CD4-positive, CD25-positive, alpha-beta regulatory T cell (primary cell): ENCODE results near the gene KAZN. TPM values are rescaled to one million over a fixed set of nuclear protein-coding genes. Genes with fewer than 3 reads are reported as not detected.

Experiments
- ATAC-seq, 2 donors: fragments of 150-1000 bp; cut with Tn5 transposase; one replicate each; pipeline ENCODE4 v1.10.0; 2021; ENCODE audit warnings: low read depth in 2 of 2, moderate number of reproducible peaks in 2 of 2, moderate library complexity in 1 of 2
- DNase-seq, 3 donors: peaks; one replicate each; pipeline versions ENCODE4 v3.0.0 to v3.0.0-alpha.2; 2012 to 2022; ENCODE audit warnings: mixed read lengths in 1 of 3
- H3K27ac ChIP-seq: one replicate; pipeline ENCODE4 v1.7.0; 2013; ENCODE audit warnings: mild to moderate bottlenecking, low read length; ENCODE audit not compliant: insufficient read depth, poor library complexity, severe bottlenecking
- H3K27me3 ChIP-seq: one replicate; pipeline ENCODE4 v1.7.0; 2013; ENCODE audit warnings: low read length; ENCODE audit not compliant: control insufficient read depth, insufficient read depth
- H3K36me3 ChIP-seq: one replicate; pipeline ENCODE4 v1.7.0; 2013; ENCODE audit warnings: mild to moderate bottlenecking, low read length, moderate library complexity; ENCODE audit not compliant: control insufficient read depth, insufficient read depth
- H3K4me1 ChIP-seq: 2 replicates; pipeline ENCODE4 v1.7.0; 2013; ENCODE audit warnings: mild to moderate bottlenecking, low read length; ENCODE audit not compliant: insufficient read depth, control insufficient read depth, poor library complexity, severe bottlenecking
- H3K4me3 ChIP-seq: one replicate; pipeline ENCODE4 v1.7.0; 2013; ENCODE audit warnings: low read depth, mild to moderate bottlenecking, low read length, moderate library complexity
- H3K9me3 ChIP-seq, 2 experiments: 1 replicate in 1 of 2; 2 replicates in 1 of 2; pipeline ENCODE4 v1.7.0; 2013; ENCODE audit warnings: low read length in 2 of 2, mild to moderate bottlenecking in 1 of 2, moderate library complexity in 1 of 2; ENCODE audit not compliant: control insufficient read depth in 2 of 2
- H3K27ac Mint-ChIP-seq, 3 donors: one replicate each; pipeline ENCODE4 v1.8.0; 2020 to 2022; ENCODE audit warnings: mild to moderate bottlenecking in 3 of 3, mixed read lengths in 3 of 3, moderate library complexity in 2 of 3
- H3K27me3 Mint-ChIP-seq: one replicate; pipeline ENCODE4 v1.8.0; 2022; ENCODE audit warnings: mild to moderate bottlenecking, mixed read lengths
- H3K36me3 Mint-ChIP-seq: one replicate; pipeline ENCODE4 v1.8.0; 2020; ENCODE audit warnings: mixed read lengths
- H3K4me1 Mint-ChIP-seq, 4 donors: one replicate each; pipeline ENCODE4 v1.8.0; 2020 to 2022; ENCODE audit warnings: mixed read lengths in 4 of 4, mild to moderate bottlenecking in 1 of 4
- H3K4me3 Mint-ChIP-seq, 4 donors: one replicate each; pipeline ENCODE4 v1.8.0; 2020 to 2022; ENCODE audit warnings: mild to moderate bottlenecking in 4 of 4, mixed read lengths in 4 of 4, moderate library complexity in 3 of 4
- H3K9me3 Mint-ChIP-seq, 7 donors: one replicate each; pipeline ENCODE4 v1.8.0; 2020 to 2022; ENCODE audit warnings: mixed read lengths in 7 of 7, mild to moderate bottlenecking in 3 of 7, moderate library complexity in 2 of 7
- polyA plus RNA-seq, 4 donors: library from polyadenylated mRNA; unstranded; fragments of 300-500 nt; fragmentation: Illumina TruSeq; gene quantifications; one replicate each; pipeline ENCODE4 v1.2.3, GENCODE V29; 2021
- total RNA-seq: library from RNA; stranded (reverse); gene quantifications from one replicate; pipeline ENCODE4 v1.2.3, GENCODE V29; 2022

The KAZN gene
- total and polyA plus RNA-seq, 5 donors from 2014 or later, result not detected

DNA sequence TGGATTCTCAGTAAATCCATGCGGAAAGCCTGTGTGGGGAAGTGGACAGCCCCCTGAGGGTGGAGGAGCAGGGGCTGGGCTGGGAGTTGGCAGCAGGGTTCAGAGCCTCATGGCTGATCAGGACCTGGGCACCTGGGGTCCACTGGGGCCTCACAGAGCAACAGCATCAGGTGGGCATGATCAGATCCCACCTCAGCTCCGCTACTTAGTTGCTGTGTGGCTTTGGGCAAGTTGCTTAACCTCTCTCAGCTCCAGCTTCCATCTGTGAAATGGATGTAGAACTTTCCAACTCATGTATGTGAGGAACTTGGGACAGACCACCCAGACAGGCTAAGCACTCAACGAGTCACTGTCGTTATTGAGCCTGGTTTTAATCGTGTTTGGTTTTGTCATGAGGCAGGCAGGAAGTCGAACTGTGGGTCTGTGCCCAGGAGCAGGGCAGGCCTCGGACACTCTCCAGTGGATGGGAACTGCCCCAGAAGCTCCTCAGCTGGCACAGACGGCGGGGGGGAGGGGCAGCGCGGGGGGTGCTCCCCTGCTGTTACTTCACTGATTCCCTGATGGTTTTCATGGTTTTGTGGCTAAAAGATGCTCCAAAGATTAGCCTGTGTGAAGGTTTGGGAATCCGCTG lies 399.3 kb downstream of the KAZN start:
- DNase-seq (no peak), ATAC-seq (no peak)
- H3K4me1 ChIP-seq, result no peaks in the 10 kb centered on the region
- H3K36me3 Mint-ChIP-seq, result no peaks in the 10 kb centered on the region
- H3K9me3 ChIP-seq, result no peaks in the 10 kb centered on the region
- H3K27ac Mint-ChIP-seq, result no peak overlapping the region
- H3K27me3 Mint-ChIP-seq, result no peaks in the 10 kb centered on the region
- no peaks in the 10 kb centered on the region for H3K9me3 Mint-ChIP-seq
- H3K27me3 ChIP-seq, result no peaks in the 10 kb centered on the region
- H3K27ac ChIP-seq, result no peak overlapping the region
- H3K4me3 Mint-ChIP-seq, result peak overlapping the region in 1 of 4 donors; percentile 38
- H3K36me3 ChIP-seq, result no peaks in the 10 kb centered on the region
- H3K4me1 Mint-ChIP-seq, result no peaks in the 10 kb centered on the region
- no peak overlapping the region for H3K4me3 ChIP-seq

DNA sequence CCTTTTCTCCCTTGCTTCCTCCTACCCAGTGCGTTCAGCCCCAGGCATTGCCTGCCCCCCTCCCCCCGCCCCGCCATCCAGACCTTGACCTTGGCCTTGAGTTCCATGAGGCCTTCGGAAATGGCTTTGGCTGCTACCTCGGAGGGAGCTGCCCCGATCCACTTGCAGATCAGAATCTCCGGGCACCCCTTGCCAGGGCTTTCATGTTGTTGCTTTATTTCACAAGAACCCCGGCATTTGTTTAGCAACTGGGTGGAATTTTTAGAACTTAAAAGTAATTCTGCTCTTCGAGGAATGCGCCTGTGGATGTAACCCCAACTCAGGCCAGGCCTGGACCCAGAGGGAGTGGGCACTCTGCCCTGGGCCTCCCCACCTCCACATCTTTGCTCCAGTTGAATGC lies 401.0 kb downstream of the KAZN start:
- Mint-ChIP-seq H3K9me3 (no peaks in the 10 kb centered on the region), H3K4me1 (no peaks in the 10 kb centered on the region), H3K36me3 (no peaks in the 10 kb centered on the region), H3K27me3 (no peaks in the 10 kb centered on the region), H3K4me3 (no peak overlapping the region), H3K27ac (no peak overlapping the region)
- no peak for DNase-seq
- Histone ChIP-seq H3K4me1 (no peaks in the 10 kb centered on the region), H3K27me3 (no peaks in the 10 kb centered on the region), H3K36me3 (no peaks in the 10 kb centered on the region), H3K9me3 (no peaks in the 10 kb centered on the region), H3K27ac (no peak overlapping the region), H3K4me3 (no peak overlapping the region)
- ATAC-seq, result no peak

DNA sequence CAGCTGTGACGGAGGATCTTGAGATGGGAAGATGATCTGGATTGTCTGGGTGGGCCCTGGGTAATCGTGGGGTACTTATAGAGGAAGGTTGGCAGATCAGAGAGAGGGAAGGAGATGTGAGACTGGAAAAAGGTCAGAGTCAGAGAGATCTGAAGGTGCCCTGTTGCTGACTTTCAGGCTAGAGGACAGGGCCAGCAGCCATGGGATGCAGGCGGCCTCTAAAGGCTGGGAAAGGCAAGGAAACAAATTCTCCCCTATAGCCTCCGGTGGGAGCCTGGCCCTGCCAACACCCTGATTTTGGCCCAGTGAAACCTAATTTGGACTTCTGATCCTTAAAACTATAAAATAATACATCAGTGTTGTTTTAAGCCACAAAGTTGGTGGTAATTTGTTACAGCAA lies 401.5 kb downstream of the KAZN start:
- H3K27ac Mint-ChIP-seq, result no peak overlapping the region
- no peaks in the 10 kb centered on the region for H3K27me3 Mint-ChIP-seq
- Histone ChIP-seq H3K36me3 (no peaks in the 10 kb centered on the region), H3K4me3 (no peak overlapping the region), H3K27ac (no peak overlapping the region), H3K4me1 (no peaks in the 10 kb centered on the region), H3K27me3 (no peaks in the 10 kb centered on the region), H3K9me3 (no peaks in the 10 kb centered on the region)
- DNase-seq (no peak), ATAC-seq (no peak)
- H3K4me1 Mint-ChIP-seq, result no peaks in the 10 kb centered on the region
- H3K4me3 Mint-ChIP-seq, result no peak overlapping the region
- no peaks in the 10 kb centered on the region for H3K36me3 Mint-ChIP-seq
- no peaks in the 10 kb centered on the region for H3K9me3 Mint-ChIP-seq

DNA sequence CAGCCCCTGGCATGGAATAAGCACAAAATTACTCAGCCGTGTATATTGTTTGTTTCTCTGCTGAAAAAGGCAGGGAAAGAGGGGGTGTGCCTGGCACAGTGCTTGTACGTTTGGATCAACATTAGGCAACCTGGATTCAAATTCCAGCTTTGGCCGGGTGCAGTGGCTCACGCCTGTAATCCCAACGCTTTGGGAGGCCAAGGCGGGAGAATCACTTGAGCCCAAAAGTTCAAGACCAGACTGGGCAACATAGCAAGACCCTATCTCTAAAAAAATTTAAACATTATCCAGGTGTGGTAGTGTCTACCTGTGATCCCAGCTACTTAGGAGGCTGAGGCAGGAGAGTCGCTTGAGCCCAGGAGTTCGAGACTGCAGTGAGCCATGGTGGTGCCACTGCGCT lies 402.2 kb downstream of the KAZN start:
- H3K36me3 Mint-ChIP-seq, result no peaks in the 10 kb centered on the region

DNA sequence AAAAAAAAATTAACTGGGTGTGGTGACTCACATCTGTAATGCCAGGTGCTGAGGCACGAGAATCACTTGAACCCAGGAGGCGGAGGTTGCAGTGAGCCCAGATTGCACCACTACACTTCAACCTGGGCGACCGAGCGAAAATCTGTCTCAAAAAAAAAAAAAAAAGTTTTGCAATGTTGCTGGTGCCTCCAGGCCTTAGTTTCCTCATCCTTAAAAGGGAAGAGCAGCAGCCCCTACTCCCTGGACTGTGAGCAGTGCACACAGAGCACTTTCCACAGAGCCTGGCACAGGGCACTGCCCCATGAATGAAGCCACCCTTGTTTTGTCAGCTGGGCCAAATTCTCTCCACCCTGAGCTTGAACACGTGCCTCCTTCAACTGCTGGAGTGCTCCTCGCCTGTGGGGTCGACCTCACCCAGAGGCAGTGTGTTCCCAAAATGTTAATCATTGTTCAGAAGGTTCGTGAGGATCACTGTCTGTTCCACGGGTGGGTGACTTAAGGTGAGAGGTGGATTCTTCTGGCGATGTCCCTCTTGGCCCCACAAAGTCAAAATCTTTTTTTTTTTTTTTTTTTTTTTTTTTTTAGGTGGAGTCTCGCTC lies 402.9 kb downstream of the KAZN start:
- Histone ChIP-seq H3K4me3 (no peak overlapping the region), H3K4me1 (no peaks in the 10 kb centered on the region), H3K27ac (no peak overlapping the region), H3K9me3 (no peaks in the 10 kb centered on the region), H3K27me3 (no peaks in the 10 kb centered on the region), H3K36me3 (no peaks in the 10 kb centered on the region)
- H3K9me3 Mint-ChIP-seq, result no peaks in the 10 kb centered on the region
- no peaks in the 10 kb centered on the region for H3K36me3 Mint-ChIP-seq
- ATAC-seq, result no peak
- no peak overlapping the region for H3K27ac Mint-ChIP-seq
- DNase-seq, result no peak
- H3K4me3 Mint-ChIP-seq, result no peak overlapping the region
- peaks cover 2% of the 10 kb centered on the region for H3K27me3 Mint-ChIP-seq
- H3K4me1 Mint-ChIP-seq, result no peaks in the 10 kb centered on the region

More for the DNA sequence above, 402.2 kb downstream of the KAZN start:
- no peaks in the 10 kb centered on the region for H3K27me3 Mint-ChIP-seq
- no peak overlapping the region for H3K27ac Mint-ChIP-seq
- ATAC-seq (no peak), DNase-seq (no peak)
- H3K27ac ChIP-seq, result no peak overlapping the region
- no peak overlapping the region for H3K4me3 Mint-ChIP-seq
- H3K27me3 ChIP-seq, result no peaks in the 10 kb centered on the region
- H3K4me1 Mint-ChIP-seq, result no peaks in the 10 kb centered on the region
- H3K9me3 Mint-ChIP-seq, result no peaks in the 10 kb centered on the region
- no peaks in the 10 kb centered on the region for H3K9me3 ChIP-seq
- H3K4me3 ChIP-seq, result no peak overlapping the region
- H3K4me1 ChIP-seq, result no peaks in the 10 kb centered on the region
- no peaks in the 10 kb centered on the region for H3K36me3 ChIP-seq

DNA sequence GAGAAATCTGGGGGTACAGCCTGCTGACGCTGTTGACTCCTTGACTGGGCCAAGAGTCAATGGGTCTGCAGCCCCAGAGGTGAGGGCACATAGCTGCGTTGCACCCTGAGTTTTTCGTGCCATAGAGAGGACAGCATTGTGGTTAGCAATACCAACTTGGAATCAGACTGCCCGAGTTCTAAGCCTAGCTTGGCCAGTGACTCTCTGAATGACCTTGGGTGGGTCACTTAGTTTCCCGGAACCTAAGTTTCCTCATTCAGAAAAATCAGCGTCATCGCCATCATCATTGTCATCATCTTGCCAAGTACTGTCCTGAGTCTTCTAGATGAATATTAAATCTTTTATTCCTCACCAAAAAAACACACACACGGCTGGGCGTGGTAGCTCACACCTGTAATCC lies 403.8 kb downstream of the KAZN start:
- Mint-ChIP-seq H3K4me3 (no peak overlapping the region), H3K4me1 (no peaks in the 10 kb centered on the region), H3K27me3 (peaks cover 6% of the 10 kb centered on the region), H3K9me3 (no peaks in the 10 kb centered on the region), H3K36me3 (no peaks in the 10 kb centered on the region), H3K27ac (peak overlapping the region in 1 of 3 donors; percentile 14)
- DNase-seq (no peak), ATAC-seq (no peak)
- H3K27ac ChIP-seq, result no peak overlapping the region
- H3K27me3 ChIP-seq, result no peaks in the 10 kb centered on the region
- no peak overlapping the region for H3K4me3 ChIP-seq
- H3K4me1 ChIP-seq, result no peaks in the 10 kb centered on the region
- H3K36me3 ChIP-seq, result no peaks in the 10 kb centered on the region
- H3K9me3 ChIP-seq, result no peaks in the 10 kb centered on the region

DNA sequence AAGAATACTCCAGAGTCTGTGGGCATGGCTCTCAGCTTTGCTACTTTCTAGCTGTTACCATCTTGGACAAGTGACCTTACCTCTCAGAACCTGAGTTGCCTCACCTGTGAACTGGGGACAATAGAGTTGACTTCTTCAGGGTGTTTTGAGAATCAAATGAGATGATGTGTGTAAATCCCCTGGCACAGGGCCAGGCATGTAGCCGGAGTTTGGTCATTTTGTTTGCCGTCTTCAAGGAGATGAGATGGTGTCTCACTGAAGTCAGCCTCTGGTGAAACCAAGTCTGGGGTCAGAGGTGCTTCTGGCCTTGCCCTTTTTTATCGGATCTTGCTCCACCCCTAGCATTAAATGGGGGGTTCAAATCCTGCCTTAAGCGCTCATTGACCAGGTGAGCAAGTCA lies 405.9 kb downstream of the KAZN start:
- Histone ChIP-seq H3K36me3 (no peaks in the 10 kb centered on the region), H3K4me1 (no peaks in the 10 kb centered on the region), H3K4me3 (no peak overlapping the region), H3K27me3 (no peaks in the 10 kb centered on the region), H3K27ac (no peak overlapping the region), H3K9me3 (no peaks in the 10 kb centered on the region)
- no peaks in the 10 kb centered on the region for H3K4me1 Mint-ChIP-seq
- ATAC-seq (no peak), DNase-seq (no peak)
- H3K4me3 Mint-ChIP-seq, result no peak overlapping the region
- no peak overlapping the region for H3K27ac Mint-ChIP-seq
- H3K36me3 Mint-ChIP-seq, result no peaks in the 10 kb centered on the region
- peaks cover 6% of the 10 kb centered on the region for H3K27me3 Mint-ChIP-seq
- peaks cover 0 to 1% (median 0%) of the 10 kb centered on the region in 7 donors for H3K9me3 Mint-ChIP-seq

DNA sequence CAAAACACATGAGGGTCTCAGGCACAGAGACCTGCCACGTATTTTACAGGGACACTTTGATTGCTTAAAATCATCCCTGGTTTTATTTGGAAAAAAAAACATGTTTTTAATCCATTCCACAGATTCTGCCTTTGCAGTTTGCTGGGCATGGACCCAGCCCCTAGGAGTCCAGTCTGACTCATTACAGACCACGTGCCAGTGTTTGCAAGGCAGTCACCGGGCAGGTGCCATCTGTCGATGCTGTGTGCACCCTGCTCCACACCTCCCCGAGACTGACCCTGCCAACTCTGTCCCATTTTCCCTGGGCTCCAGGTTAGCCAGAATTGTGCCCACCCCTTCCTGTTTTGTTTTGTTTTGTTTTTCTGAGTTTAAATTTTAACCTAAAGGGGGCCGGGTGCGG lies 406.6 kb downstream of the KAZN start:
- ATAC-seq, result no peak
- Histone ChIP-seq H3K4me3 (no peak overlapping the region), H3K4me1 (no peaks in the 10 kb centered on the region), H3K27me3 (no peaks in the 10 kb centered on the region), H3K36me3 (no peaks in the 10 kb centered on the region), H3K9me3 (no peaks in the 10 kb centered on the region), H3K27ac (no peak overlapping the region)
- no peaks in the 10 kb centered on the region for H3K4me1 Mint-ChIP-seq
- H3K4me3 Mint-ChIP-seq, result no peak overlapping the region
- H3K27ac Mint-ChIP-seq, result no peak overlapping the region
- H3K9me3 Mint-ChIP-seq, result peaks cover 0 to 1% (median 0%) of the 10 kb centered on the region in 7 donors
- H3K27me3 Mint-ChIP-seq, result peaks cover 8% of the 10 kb centered on the region
- no peak for DNase-seq
- no peaks in the 10 kb centered on the region for H3K36me3 Mint-ChIP-seq
